ENCODE data around the gene CYGB. TPM values are rescaled to one million over a fixed set of nuclear protein-coding genes. Genes with fewer than 3 reads are reported as not detected.
A peak's percentile ranks its signal among the peaks of the same experiment; 100 is the strongest.

The CYGB gene
- total and polyA plus RNA-seq, 10 of the 15 experiments (the other 5 are each of a cell fraction or from before 2014, with no cell fraction given), result 0.34 TPM; not detected in 9

DNA sequence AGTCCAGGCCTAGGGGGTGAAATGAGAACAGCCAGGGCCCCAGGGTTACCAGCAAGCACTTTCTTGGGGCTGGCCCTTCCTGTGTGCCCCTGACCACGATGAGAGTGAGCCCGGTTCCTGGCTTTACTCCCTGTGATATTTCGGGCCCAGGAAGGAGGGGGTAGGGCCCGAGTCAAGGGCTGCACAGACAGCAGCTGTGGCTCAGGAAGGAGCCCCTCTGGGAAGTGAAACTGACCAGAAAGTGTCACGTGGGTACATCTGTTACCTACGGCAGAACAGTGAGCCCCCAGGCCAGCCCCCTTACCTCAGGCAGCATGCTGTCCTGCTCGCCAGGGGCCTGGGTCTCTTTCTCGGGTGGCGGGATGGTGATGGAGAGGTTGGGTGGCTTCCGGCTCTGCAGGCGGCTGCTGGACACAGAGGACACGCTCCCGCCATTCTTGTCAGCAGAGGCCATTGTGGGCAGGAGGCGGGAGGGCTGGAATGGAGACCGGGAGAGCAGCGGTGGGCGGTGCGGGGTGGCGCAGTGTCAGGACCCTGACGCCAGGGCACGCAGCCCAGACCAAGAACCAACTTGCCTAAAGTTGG lies 56.3 kb downstream of the CYGB start (continued):
- TF ChIP-seq HCFC1 (IDR thresholded peaks at IDR 0.05; ENCODE audit: low read length) (no peak), MTA2 (IDR thresholded peaks at IDR 0.05; ENCODE audit: low read depth) (peak; percentile 17; the same call in 1 of the 2 replicates), BHLHE40 (IDR thresholded peaks at IDR 0.05; ENCODE audit: borderline replicate concordance in 1 of 2, low read depth in 2 of 2, low read length in 1 of 2) (peak; percentile 73 to 80), MXI1 (IDR thresholded peaks at IDR 0.05; ENCODE audit: low read depth, low read length) (peak; percentile 42; the same call in 1 of the 2 replicates), TCF12 (IDR thresholded peaks at IDR 0.05; ENCODE audit: low read depth, low read length) (peak; percentile 97), MTA3 (IDR thresholded peaks at IDR 0.05; ENCODE audit: borderline replicate concordance, low read length) (peak; percentile 88; the same call in 1 of the 2 replicates), SREBF1 (IDR thresholded peaks at IDR 0.05; ENCODE audit: low read length) (no peak), IKZF2 (IDR thresholded peaks at IDR 0.05) (peak; percentile 79 to 80), EGR1 (IDR thresholded peaks at IDR 0.05; ENCODE audit: borderline replicate concordance in 1 of 2, low read depth in 2 of 2, low read length in 2 of 2) (peak in 1 of 2 experiments; percentile 25; a peak in 1 of 3 replicates), CHD4 (IDR thresholded peaks at IDR 0.05) (0 out of 2 replicates have a peak, but pooled peaks have one; percentile 3), SPI1 (IDR thresholded peaks at IDR 0.05; ENCODE audit: borderline replicate concordance, insufficient read depth, low read depth, low read length) (peak; percentile 87), KDM1A (IDR thresholded peaks at IDR 0.05; ENCODE audit: borderline replicate concordance) (no peak), DPF2 (IDR thresholded peaks at IDR 0.05) (peak; percentile 74), MEF2B (IDR thresholded peaks at IDR 0.05; ENCODE audit: partially characterized antibody, poor library complexity, severe bottlenecking) (peak; percentile 7), SMARCA5 (IDR thresholded peaks at IDR 0.05) (peak; percentile 70; the same call in 1 of the 2 replicates), WRNIP1 (IDR thresholded peaks at IDR 0.05; ENCODE audit: borderline replicate concordance, low read depth, low read length) (no peak), CREM (IDR thresholded peaks at IDR 0.05; ENCODE audit: low read depth) (peak; percentile 66), RUNX3 (IDR thresholded peaks at IDR 0.05; ENCODE audit: low read length) (peak; percentile 84), NFIC (IDR thresholded peaks at IDR 0.05; ENCODE audit: low read depth, low read length) (0 out of 2 replicates have a peak, but pooled peaks have one; percentile 38), TCF3 (IDR thresholded peaks at IDR 0.05; ENCODE audit: borderline replicate concordance, insufficient read depth, low read depth, low read length) (peak; percentile 93), PML (IDR thresholded peaks at IDR 0.05; ENCODE audit: low read length) (peak; percentile 53; the same call in 1 of the 2 replicates), GATAD2B (conservative IDR thresholded peaks at IDR 0.05; ENCODE audit: low read depth) (peak; percentile 85; the same call in 1 of the 2 replicates), RAD51 (IDR thresholded peaks at IDR 0.05) (peak; percentile 92), CHD2 (IDR thresholded peaks at IDR 0.05; ENCODE audit: borderline replicate concordance, low read depth, low read length) (peak; percentile 62; the same call in 1 of the 2 replicates)
- TF ChIP-seq, protein P1, sequence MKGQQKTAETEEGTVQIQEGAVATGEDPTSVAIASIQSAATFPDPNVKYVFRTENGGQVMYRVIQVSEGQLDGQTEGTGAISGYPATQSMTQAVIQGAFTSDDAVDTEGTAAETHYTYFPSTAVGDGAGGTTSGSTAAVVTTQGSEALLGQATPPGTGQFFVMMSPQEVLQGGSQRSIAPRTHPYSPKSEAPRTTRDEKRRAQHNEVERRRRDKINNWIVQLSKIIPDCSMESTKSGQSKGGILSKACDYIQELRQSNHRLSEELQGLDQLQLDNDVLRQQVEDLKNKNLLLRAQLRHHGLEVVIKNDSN (IDR thresholded peaks at IDR 0.05; ENCODE audit: borderline replicate concordance, extremely low read length, insufficient read depth, low read depth, low read length), result peak; percentile 85
- TF ChIP-seq, protein P2, sequence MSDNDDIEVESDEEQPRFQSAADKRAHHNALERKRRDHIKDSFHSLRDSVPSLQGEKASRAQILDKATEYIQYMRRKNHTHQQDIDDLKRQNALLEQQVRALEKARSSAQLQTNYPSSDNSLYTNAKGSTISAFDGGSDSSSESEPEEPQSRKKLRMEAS (IDR thresholded peaks at IDR 0.05; ENCODE audit: low read depth, low read length), result peak; percentile 55; the same call in 1 of the 2 replicates
- TF ChIP-seq, protein P3, sequence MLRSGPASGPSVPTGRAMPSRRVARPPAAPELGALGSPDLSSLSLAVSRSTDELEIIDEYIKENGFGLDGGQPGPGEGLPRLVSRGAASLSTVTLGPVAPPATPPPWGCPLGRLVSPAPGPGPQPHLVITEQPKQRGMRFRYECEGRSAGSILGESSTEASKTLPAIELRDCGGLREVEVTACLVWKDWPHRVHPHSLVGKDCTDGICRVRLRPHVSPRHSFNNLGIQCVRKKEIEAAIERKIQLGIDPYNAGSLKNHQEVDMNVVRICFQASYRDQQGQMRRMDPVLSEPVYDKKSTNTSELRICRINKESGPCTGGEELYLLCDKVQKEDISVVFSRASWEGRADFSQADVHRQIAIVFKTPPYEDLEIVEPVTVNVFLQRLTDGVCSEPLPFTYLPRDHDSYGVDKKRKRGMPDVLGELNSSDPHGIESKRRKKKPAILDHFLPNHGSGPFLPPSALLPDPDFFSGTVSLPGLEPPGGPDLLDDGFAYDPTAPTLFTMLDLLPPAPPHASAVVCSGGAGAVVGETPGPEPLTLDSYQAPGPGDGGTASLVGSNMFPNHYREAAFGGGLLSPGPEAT (IDR thresholded peaks at IDR 0.05; ENCODE audit: low read depth), result peak; percentile 50
- TF ChIP-seq, protein P4, sequence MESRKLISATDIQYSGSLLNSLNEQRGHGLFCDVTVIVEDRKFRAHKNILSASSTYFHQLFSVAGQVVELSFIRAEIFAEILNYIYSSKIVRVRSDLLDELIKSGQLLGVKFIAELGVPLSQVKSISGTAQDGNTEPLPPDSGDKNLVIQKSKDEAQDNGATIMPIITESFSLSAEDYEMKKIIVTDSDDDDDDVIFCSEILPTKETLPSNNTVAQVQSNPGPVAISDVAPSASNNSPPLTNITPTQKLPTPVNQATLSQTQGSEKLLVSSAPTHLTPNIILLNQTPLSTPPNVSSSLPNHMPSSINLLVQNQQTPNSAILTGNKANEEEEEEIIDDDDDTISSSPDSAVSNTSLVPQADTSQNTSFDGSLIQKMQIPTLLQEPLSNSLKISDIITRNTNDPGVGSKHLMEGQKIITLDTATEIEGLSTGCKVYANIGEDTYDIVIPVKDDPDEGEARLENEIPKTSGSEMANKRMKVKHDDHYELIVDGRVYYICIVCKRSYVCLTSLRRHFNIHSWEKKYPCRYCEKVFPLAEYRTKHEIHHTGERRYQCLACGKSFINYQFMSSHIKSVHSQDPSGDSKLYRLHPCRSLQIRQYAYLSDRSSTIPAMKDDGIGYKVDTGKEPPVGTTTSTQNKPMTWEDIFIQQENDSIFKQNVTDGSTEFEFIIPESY (IDR thresholded peaks at IDR 0.05), result 0 out of 2 replicates have a peak, but pooled peaks have one; percentile 33
